HL-60 (cell line): ENCODE measurements around the gene ANKEF1.

Experiments used
- CTCF ChIP-seq: IDR thresholded peaks from one replicate; pipeline ENCODE4 v1.5.1; 2011; ENCODE audit warnings: low read length, control low read depth, inconsistent platforms; ENCODE audit not compliant: insufficient read depth
- GABPA ChIP-seq: IDR thresholded peaks from 2 replicates; pipeline ENCODE4 v1.6.1; 2012; ENCODE audit warnings: low read depth
- POLR2AphosphoS5 ChIP-seq: IDR thresholded peaks from 2 replicates; pipeline ENCODE4 v1.6.1; 2012; ENCODE audit warnings: low read depth
- REST ChIP-seq: IDR thresholded peaks from 2 replicates; pipeline ENCODE4 v1.6.1; 2012; ENCODE audit warnings: low read depth; ENCODE audit not compliant: insufficient replicate concordance
- SPI1 ChIP-seq: IDR thresholded peaks from 2 replicates; pipeline ENCODE4 v1.6.1; 2012; ENCODE audit warnings: low read depth, mild to moderate bottlenecking, borderline replicate concordance

GRCh38 chr20:10040070-10040975 lies 5.5 kb downstream of the ANKEF1 start:
- TF ChIP-seq CTCF (no peak), REST (no peak), POLR2AphosphoS5 (no peak), GABPA (no peak), SPI1 (no peak)
